Activated CD4-positive, alpha-beta T cell treated with anti-CD3 and anti-CD28 coated beads, Interleukin-10, Interleukin-2, amounts not matched to agents 100 ng/mL and 50 ng/mL, durations not matched to agents 16 hours and 8 hours (primary cell): ENCODE results near the gene CLASRP.
A peak's percentile ranks its signal among the peaks of the same experiment; 100 is the strongest.

ENCODE experiments used
- DNase-seq: peaks from one replicate; pipeline ENCODE4 v3.0.0-alpha.2; 2020

The CLASRP gene

GRCh38 chr19:45090034-45090433 is 51.2 kb downstream of the CLASRP start:
- DNase-seq: no peak

- DNase-seq: no peak
Observed at GRCh38 chr19:45090606-45091005, 51.8 kb downstream of the CLASRP start.

GRCh38 chr19:45091031-45091923 is 52.4 kb downstream of the CLASRP start:
- DNase-seq: peak; percentile 98

- peak; percentile 96 for DNase-seq
Observed at GRCh38 chr19:45092747-45093678, 54.2 kb downstream of the CLASRP start, which contains the start of gene PPP1R37. TSS of gene PPP1R37 (plus strand) at chr19:45093179. CDS start at chr19:45093326, 147 bp downstream.

- DNase-seq: no peak
Observed at GRCh38 chr19:45094137-45094536, 55.3 kb downstream of the CLASRP start.

GRCh38 chr19:45094707-45095106 is 55.9 kb downstream of the CLASRP start:
- no peak for DNase-seq

- DNase-seq: no peak
Observed at GRCh38 chr19:45095496-45096413, 56.9 kb downstream of the CLASRP start.

- no peak for DNase-seq
Observed at GRCh38 chr19:45096700-45097099, 57.9 kb downstream of the CLASRP start.

- DNase-seq: no peak
Observed at GRCh38 chr19:45097450-45097775, 58.6 kb downstream of the CLASRP start.

- DNase-seq: no peak
Observed at GRCh38 chr19:45097776-45098520, 59.1 kb downstream of the CLASRP start.

- no peak for DNase-seq
Observed at GRCh38 chr19:45098521-45099466, 59.9 kb downstream of the CLASRP start.

GRCh38 chr19:45099467-45100191 is 60.8 kb downstream of the CLASRP start:
- DNase-seq: no peak

- no peak for DNase-seq
Observed at GRCh38 chr19:45100201-45100600, 61.4 kb downstream of the CLASRP start.

- no peak for DNase-seq
Observed at GRCh38 chr19:45100846-45101252, 62.0 kb downstream of the CLASRP start.

GRCh38 chr19:45101806-45102205 is 63.0 kb downstream of the CLASRP start:
- no peak for DNase-seq

- no peak for DNase-seq
Observed at GRCh38 chr19:45102481-45102880, 63.6 kb downstream of the CLASRP start.

GRCh38 chr19:45103156-45103507 is 64.3 kb downstream of the CLASRP start:
- DNase-seq: peak; percentile 46

- DNase-seq: no peak
Observed at GRCh38 chr19:45103508-45104319, 64.9 kb downstream of the CLASRP start.
